Panc1 (cell line): ENCODE measurements around the gene GRM2.

Experiments
- CTCF ChIP-seq: fragments of 450-650 bp; IDR thresholded peaks from 2 replicates; pipeline ENCODE4 v1.5.1; 2017; ENCODE audit warnings: mild to moderate bottlenecking
- SIN3A ChIP-seq: IDR thresholded peaks from 2 replicates; pipeline ENCODE4 v1.6.1; 2012; ENCODE audit warnings: low read depth, mild to moderate bottlenecking, low read length, moderate library complexity, borderline replicate concordance; ENCODE audit not compliant: insufficient read depth
- TCF7L2 ChIP-seq: IDR thresholded peaks from 2 replicates; pipeline ENCODE4 v1.6.1; 2011; ENCODE audit warnings: mild to moderate bottlenecking, low read depth, low read length, inconsistent platforms

DNA sequence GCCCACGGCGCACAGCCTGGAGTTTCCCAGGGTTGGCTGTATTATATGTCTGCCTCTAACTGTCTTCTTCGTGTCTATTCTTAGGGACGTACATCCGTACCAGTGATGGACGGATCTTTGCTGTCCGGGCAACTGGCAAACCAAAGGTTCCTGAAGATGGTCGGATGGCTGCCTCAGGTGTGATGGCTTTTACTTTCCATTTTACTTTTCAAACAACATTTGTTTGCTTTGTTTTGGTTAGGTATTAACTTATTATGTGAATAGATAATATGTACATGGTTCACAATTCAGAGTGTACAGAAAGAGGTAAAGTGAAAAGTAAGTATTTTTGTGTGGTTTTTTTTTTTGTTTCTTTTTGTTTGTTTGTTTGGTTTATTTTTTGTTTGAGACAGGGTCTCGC lies 46.9 kb upstream of the GRM2 start:
- TF ChIP-seq TCF7L2: no peak
- no peak for TF ChIP-seq CTCF
- no peak for TF ChIP-seq SIN3A
